HG02981 (cell line): ENCODE data around the gene COX11.

Source experiments
- ATAC-seq: cut with Tn5 transposase; IDR thresholded peaks from one replicate; pipeline ENCODE4 v1.9.1; 2021; ENCODE audit warnings: mild to moderate bottlenecking, moderate library complexity; ENCODE audit not compliant: unreplicated experiment

The COX11 gene, protein sequence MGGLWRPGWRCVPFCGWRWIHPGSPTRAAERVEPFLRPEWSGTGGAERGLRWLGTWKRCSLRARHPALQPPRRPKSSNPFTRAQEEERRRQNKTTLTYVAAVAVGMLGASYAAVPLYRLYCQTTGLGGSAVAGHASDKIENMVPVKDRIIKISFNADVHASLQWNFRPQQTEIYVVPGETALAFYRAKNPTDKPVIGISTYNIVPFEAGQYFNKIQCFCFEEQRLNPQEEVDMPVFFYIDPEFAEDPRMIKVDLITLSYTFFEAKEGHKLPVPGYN

DNA sequence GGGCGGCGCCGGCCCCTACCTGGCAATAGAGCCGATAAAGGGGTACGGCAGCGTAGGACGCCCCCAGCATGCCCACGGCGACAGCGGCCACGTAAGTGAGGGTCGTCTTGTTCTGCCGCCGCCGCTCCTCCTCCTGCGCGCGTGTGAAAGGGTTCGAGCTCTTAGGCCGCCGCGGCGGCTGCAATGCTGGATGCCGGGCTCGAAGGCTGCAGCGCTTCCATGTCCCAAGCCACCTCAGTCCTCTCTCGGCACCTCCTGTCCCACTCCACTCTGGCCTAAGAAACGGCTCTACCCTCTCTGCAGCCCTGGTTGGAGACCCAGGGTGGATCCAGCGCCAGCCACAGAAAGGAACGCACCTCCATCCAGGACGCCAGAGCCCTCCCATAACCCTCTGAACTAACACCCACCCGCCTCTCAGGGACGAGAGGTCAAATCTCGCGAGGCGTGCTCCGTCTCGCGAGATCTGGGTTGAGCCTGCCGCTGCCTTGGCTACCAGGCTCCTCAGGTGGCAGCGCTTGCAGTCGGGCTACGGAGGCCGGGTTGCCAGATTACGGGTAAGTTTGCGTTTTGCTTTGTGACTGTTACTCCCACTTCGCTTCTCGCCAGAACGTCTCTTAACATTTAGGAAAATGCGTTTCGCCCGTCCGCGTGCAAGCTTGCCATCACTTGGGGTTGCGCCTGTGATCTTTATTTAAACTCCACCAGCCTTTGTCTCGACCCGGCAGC lies at the start of gene COX11, which contains the start of gene STXBP4:
Gene COX11 (minus strand): TSS at position 393 of the 726 bp plus-strand sequence. CDS start 8 bp downstream, at position 385.
Gene STXBP4 (plus strand): TSS at position 504 of the 726 bp plus-strand sequence. CDS start 17,455 bp downstream, outside the sequence.
- peak; percentile 87 for ATAC-seq

DNA sequence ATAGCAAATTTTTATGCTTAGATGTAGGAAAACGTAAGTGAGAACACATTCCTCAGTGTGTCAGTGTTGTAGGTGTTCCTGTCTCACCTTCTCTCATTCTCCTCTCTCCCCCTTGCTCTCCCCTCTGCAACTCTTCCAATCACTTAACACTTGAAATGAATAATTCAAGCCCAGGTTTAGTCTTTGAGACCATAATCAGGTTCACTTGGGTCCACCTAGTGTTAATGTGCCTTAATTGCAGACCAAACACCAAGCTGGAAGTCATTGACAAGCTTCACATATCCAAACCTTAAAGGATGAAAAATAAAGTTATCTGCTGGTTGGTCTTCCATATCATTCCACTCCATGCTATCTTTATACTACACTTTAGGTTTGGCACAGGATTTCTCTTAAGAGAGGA lies 37.1 kb upstream of the COX11 start:
- ATAC-seq, result no peak

DNA sequence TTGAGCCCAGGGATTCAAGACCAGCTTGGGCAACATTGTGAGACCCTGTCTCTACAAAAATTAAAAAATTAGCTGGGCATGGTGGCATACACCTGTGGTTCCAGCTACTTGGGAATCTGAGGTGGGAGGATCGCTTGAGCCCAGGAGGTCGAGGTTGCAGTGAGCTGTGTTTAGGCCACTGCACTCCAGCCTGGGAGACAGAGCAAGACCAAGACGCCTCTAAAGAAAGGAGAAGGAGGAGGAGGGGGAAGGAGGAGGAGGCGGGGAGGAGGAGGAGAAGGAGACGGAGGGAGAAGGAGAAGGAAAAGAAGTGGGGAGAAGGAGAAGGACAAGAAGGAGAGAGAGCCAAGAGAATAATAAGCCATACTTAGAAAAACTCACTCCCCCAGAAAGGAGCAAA lies 36.0 kb upstream of the COX11 start:
- ATAC-seq, result no peak

DNA sequence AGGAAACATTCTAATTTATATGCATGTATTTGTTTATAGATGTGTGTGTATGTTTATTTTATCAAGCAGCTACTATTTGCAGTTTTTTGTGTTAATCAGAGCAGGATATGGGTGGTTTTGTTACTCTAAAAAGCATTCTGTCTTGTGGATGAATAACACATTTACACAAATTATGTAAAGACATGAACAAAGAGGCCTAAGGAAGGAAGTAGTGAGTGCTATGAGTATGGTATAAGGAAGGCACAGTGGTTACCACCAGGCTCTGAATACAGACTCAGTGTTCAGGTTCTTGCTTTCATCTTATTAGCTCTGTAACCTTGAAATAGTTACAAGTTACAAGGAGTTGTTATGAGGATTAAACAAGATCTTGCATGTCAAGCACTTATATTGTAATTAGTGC lies 34.0 kb upstream of the COX11 start:
- no peak for ATAC-seq

DNA sequence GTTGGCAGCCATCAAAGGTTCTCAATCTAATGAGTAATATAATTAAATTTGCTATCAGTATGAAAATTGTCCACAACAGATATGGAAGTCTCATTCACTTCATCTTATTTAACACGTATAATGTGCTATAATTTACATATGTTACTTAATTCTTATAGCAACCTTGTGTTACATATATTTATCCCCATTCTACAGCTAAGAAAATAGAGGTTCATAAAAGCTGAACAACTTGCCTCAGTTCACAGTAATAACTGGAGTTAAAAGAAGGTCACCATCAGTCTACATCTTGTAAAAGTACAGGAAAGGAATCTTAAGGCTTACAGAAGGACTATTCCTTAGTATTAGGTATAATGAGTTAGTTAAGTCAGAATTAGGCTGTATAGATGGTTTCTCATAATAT lies 28.0 kb upstream of the COX11 start:
- no peak for ATAC-seq

DNA sequence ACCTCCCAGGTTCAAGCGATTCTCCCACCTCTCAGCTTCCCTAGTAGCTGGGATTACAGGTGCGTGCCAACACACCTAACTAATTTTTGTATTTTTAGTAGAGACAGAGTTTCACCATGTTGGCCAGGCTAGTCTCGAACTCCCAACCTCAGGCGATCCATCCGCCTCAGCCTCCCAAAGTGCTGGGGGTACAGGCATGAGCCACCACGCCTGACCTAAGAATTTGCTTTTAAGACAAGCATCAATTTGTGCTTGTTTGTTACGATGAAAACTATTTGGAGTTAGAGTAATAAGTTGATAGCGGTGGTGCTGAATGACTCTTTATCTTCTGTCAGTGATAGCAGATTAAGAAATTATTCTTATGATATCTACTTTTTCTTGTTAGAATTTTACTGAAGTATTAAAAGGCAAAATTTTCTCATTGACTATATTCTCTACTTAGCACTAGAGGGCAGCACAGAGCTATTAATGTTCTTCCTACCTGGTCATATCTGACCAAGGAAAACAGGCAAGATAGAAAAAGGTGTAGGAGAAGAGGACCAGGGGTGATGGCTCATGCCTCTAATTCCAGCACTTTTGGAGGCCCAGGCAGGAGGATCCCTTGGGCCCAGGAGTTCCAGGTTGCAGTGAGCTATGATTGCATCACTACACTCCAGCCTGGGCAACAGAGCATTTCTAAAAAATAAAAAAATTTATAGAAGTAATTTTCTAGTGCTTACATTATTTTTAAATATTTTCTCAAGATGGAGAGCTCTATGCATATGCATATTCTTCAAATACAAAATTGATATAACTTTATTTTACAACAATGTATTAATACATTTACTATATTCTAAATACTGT lies 24.6 kb upstream of the COX11 start:
- no peak for ATAC-seq

DNA sequence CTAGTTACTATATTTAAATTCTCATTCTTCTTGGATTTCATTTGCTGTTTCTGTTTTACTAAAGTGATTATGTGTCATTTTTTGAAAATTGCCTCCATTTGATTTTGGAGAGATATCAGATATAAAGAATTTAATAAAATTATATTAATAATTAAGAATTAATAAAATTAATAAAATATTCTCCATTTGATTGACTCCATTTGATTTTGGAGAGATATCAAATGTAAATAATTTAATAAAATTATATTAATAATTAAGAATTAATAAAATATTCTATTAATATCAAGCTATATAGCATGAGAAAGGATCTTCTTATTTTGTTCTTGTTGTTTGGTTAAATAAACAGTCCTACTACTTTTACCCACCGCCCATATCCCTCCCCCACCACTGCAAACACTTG lies 23.1 kb upstream of the COX11 start:
- no peak for ATAC-seq

DNA sequence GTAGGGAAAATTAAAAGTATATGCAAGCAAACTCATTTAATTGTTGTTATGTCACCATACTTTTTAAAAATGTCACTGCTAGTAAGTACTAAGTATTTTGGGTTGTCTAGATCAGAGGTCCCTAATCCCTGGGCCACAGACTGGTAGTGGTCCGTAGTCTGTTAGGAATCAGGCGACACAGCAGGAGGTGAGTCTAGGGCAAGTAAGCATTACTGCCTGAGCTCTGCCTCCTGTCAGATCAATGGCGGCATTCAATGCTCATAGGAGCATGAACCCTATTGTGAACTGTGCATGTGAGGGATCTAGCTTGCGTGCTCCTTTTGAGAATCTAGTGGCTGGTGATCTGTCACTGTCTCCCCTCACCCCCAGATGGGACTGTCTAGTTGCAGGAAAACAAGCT lies 21.7 kb upstream of the COX11 start:
- ATAC-seq, result no peak

DNA sequence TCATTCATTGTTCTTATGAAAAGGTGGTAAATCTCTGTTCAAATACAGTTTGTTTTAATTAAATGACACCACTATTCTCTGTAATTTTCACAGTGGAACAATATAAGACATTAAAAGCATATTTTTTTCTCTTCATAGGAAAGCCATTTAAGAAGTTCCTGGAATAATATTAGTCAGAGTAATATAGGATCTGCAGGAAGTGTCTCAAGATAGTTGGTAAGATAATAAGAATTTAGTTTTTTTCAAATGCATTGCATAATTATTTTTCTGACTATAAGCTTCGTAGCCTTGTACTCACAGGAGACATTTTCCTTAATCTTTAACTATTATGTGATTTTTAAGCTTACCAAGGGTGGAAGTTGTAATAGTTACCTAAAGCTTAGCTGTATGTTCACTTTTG lies 17.0 kb upstream of the COX11 start:
- ATAC-seq, result no peak

DNA sequence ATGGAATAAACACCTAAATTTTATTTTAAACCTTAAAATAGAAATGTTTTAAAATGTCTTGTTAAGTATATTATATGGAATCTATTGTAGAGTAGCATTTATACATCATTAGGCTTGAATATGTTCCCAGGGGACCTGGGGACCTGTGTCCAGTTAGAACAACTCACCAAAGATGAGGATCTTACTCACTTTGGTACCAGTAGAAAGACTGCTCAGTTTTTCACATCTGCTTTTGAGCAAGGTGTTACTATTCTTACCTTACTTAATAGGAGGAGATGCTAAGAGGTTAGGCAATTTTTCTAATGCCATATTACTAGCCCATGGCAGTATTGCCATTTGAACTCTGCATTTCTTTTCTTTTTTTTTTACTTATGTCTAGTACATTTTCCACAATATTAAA lies 14.8 kb upstream of the COX11 start:
- no peak for ATAC-seq

DNA sequence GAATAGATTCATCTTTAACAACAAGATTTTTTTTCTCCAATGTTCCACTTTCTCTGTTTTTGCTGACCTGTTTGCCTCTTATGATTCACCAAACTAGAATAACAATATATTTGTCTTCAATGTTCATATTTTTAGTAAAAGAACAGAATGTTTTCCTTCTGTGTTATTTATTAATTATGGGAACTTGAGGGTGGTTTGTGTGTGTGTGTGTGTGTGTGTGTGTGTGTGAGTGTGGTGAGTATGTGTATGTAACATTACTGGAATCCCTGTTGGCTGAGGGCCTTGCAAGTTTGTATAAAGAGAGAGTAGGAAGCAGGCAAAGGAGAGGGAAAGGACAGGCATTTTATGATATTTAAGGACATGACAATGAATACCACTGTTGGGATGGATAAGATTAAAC lies 13.9 kb upstream of the COX11 start:
- ATAC-seq, result no peak

DNA sequence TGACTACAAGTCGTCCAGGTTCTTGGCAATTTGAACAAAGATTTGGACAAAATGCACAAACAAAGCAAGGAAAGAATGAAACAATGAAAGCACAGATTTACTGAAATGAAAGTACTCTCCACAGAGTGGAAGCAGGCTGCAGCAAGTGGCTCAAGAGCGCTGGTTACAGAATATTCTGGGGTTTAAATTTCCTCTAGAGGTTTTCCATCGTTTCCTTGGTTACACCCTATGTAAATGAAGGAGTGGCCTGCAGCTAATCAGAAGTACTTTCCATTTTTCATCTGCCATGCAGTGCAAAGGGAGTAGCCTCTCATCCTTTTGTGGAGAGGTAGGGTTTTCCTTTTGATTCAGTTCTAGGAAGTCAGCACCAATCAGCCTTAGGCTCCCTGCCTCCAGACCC lies 11.9 kb upstream of the COX11 start:
- ATAC-seq, result no peak

DNA sequence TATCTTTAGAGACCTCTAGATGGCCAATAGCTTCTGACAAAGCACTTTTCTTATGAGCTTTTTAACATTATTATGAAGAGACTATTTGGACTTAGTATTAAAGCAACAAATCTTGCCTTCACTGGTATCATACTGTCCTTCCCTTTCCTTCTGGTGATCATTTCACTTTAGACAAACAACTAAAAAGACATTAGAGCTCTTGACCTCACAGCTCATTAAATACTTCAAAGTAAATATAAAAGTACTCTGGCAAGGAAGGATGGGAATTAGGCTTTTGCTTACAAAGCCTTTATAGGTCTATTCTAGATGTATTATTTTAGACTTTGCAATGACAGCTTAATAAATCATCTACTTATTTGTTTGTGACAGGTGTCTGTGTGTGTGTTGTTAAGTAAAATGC lies 11.2 kb upstream of the COX11 start:
- ATAC-seq, result no peak

DNA sequence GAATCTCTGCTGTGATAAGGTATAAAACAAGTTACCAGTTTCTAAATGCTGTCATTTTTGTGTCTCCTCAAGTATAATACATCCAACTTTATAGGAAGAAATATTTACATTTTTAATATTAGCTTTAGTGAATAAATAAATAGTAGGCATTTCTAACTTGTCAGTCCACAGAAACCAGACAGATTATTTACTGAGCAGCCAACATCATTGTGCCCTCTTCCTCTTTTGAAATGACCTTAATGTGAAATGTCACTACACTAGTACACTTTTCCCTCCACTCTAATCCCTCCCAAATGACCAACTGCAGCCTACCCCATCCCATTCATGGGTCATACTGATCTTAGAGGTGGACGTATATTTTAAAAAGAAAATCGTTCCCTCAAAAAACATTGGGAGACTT lies 9.3 kb upstream of the COX11 start:
- ATAC-seq, result no peak

DNA sequence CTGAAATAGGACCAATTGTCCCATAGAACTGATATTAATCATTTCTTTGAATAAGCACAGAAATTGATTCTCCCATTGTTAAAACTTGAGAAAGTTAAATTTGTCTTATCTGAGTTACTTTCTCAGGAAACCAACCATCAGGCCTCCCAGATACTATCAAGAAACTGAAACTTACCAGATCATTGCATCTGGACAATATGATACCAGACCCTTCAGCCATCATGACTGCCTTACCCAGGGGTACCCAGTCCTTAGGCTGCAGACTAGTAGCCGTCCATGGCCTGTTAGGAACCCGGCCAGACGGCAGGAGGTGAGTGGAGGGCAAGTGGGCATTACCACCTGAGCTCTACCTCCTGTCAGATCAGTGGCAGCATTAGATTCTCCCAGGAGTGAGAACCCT lies 7.9 kb upstream of the COX11 start:
- ATAC-seq, result no peak

DNA sequence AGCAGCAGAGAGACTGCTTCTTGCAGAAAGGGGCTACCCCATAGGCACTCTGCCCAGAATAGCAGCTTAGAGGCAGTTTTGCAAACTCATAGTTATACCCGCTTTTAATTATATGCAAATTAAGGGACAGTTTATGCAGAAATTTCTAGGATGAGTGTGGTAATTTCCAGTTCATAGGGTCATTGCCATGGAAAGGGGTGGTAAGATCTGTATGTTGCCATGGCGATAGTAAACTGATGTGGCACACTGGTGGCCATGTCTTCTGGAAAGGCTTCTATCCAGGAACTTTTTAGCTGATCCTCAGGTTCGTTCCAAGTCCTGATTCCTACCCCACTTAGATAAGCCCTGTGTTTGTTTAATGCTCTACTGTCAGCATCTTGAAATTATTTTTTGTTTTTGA lies 6.3 kb upstream of the COX11 start:
- no peak for ATAC-seq

DNA sequence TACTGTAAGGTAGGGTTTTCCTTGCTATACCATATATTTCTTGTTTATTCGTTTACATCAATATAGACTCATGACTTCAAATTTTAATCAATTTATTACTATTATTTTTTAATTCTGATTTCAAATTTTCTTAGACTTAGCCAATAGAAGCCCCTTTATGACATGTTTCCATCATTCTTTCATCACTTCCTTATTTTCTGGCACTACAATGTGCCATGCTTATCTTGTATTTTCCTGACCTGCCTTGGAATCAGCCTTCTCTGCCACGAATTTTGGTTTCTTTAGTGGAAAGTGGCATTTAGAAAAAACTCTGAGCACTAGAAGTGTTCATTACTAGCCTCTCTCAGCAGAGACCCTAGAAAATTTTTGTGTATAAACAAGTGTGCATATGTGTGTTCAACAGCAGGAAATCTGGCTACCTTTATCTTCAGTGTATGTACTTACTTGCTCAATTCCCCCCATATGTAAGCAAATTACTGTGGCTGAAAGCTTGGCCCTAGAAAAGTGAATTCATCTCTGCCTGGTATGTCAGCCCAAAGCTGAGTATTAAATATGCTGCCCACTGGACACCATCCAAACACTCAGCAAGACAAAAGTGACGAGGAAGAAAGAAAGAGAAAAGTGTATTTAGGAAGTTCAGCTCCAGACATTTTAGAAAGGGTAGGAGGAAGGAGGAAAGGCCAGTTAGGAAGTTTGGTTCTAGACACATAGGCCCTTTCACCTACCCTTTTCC lies 4.1 kb upstream of the COX11 start:
- ATAC-seq, result no peak

DNA sequence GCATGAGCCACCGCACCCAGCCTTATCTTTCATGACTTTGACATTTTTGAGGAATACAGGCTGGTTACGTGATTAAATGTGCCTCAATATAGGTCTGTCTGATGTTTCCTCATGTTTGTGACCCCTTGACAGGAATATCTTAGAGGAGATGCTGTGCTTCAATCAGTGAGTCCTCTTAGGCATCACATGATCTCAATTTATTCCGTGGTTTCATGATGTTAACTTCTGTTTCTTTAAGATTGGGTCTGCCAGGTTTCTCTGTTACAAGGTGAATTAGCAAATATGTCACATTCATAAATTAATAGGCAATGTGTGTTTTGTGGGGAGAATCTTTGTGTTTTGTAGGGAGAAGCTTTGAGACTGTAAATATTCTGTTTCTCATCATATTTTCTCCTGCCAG lies 3.4 kb upstream of the COX11 start:
- no peak for ATAC-seq

DNA sequence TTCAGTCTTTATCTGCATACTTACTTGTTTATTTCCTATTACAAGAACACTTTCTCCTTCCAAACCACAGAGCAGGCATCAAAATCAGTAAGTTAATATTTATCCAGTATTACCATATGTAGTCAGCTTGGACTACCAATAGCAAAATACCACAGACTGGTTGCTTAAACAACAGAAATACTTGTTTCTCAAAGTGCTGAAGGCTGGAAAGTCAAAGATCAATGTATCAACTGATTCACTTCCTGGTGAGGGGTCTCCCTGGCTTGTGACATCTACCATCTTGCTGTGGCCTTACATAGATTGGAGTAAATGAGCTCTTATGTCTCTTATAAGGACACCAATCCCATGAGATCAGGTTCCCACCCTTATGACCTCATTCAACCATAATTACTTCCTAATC lies 2.7 kb upstream of the COX11 start:
- peak; percentile 21 for ATAC-seq

DNA sequence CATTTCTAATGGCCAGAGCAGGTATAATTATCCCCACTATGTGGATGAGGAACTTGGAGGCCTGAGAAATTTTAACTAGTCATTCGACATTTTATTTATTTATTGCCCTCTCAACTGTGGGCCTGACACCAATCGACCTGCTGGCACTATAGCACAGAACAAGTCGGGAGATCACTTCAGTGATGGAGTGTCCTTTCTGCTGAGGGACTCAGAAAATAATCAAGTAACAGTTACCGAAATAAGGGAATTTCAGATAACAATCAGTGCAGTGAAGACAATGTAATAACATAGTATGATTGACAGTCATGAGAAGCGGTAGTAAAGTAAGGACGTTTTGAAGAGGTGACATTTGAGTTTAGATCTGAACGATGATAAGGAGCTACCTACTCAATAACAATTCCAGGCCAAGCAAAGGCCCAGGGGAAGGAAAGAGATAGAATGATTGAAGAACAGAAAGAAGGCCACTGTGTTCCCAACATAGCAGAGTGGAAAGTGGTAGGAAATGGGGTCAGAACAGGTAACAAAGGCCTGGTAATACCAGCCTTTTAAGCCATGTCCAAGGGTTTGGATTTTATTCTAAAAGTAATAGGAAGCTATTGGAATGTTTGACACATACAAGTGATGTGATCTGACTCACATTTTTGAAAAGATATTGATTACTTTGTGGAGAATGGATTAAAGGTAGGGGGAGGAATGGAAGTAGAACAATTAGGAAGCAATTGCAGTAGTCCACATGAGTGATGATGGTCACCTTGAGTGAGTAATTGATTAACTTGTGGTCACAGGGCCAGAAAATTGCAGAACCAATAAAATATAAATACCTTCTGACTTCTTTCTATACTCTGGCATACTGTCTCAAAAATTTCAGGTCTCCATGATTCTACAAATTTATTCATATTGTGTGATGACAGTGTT lies 1.5 kb upstream of the COX11 start:
- ATAC-seq, result no peak
